Measurements from ENCODE around the gene LUC7L3. TPM values are rescaled to one million over a fixed set of nuclear protein-coding genes. Genes with fewer than 3 reads are reported as not detected.

Gene LUC7L3
- total and polyA plus RNA-seq, 5 donors: 61.7 to 76.7 (median 67.5) TPM

GRCh38 chr17:50764734-50765149, 45.3 kb downstream of the LUC7L3 start:
- Histone ChIP-seq H3K4me1 (ENCODE audit: control insufficient read depth, insufficient read depth, low read length) (no peaks in the 10 kb centered on the region), H3K27ac (ENCODE audit: low read length) (no peak overlapping the region), H3K27me3 (ENCODE audit: control insufficient read depth, insufficient read depth) (no peaks in the 10 kb centered on the region), H3K9me3 (ENCODE audit: control insufficient read depth, low read length) (no peaks in the 10 kb centered on the region), H3K4me3 (ENCODE audit: low read length) (no peak overlapping the region)
- WGBS: 49% methylated on average over 2 of the region's 2 CpGs
- no peak for DNase-seq
- ATAC-seq: no peak
- intact Hi-C loops (cut with DNase I): no loop called here

- intact Hi-C loops (cut with DNase I): no loop called here
Observed at GRCh38 chr17:50765454-50766221, 46.2 kb downstream of the LUC7L3 start.

GRCh38 chr17:50766222-50767023, 47.0 kb downstream of the LUC7L3 start:
- intact Hi-C loops (cut with DNase I): no loop called here
- Histone ChIP-seq H3K27ac (ENCODE audit: low read length) (no peak overlapping the region), H3K4me3 (ENCODE audit: low read length) (no peak overlapping the region), H3K4me1 (ENCODE audit: control insufficient read depth, insufficient read depth, low read length) (no peaks in the 10 kb centered on the region), H3K9me3 (ENCODE audit: control insufficient read depth, low read length) (no peaks in the 10 kb centered on the region), H3K27me3 (ENCODE audit: control insufficient read depth, insufficient read depth) (no peaks in the 10 kb centered on the region)
- no peak for ATAC-seq
- DNase-seq: peak in 1 of 3 donors; percentile 10
- 84% methylated on average over 10 of the region's 10 CpGs for WGBS

More at GRCh38 chr17:50765454-50766221, 46.2 kb downstream of the LUC7L3 start:
- Histone ChIP-seq H3K27ac (ENCODE audit: low read length) (no peak overlapping the region), H3K4me1 (ENCODE audit: control insufficient read depth, insufficient read depth, low read length) (no peaks in the 10 kb centered on the region), H3K4me3 (ENCODE audit: low read length) (no peak overlapping the region), H3K27me3 (ENCODE audit: control insufficient read depth, insufficient read depth) (no peaks in the 10 kb centered on the region), H3K9me3 (ENCODE audit: control insufficient read depth, low read length) (no peaks in the 10 kb centered on the region)
- peak; percentile 52 to 68 for ATAC-seq
- WGBS: 40% methylated on average over 9 of the region's 9 CpGs
- peak; percentile 33 to 75 (median 71) for DNase-seq

GRCh38 chr17:50767030-50767429, 47.6 kb downstream of the LUC7L3 start:
- Histone ChIP-seq H3K27ac (ENCODE audit: low read length) (no peak overlapping the region), H3K27me3 (ENCODE audit: control insufficient read depth, insufficient read depth) (no peaks in the 10 kb centered on the region), H3K4me3 (ENCODE audit: low read length) (no peak overlapping the region), H3K4me1 (ENCODE audit: control insufficient read depth, insufficient read depth, low read length) (no peaks in the 10 kb centered on the region), H3K9me3 (ENCODE audit: control insufficient read depth, low read length) (no peaks in the 10 kb centered on the region)
- WGBS: 80% methylated on average over 7 of the region's 7 CpGs
- intact Hi-C loops (cut with DNase I): no loop called here
- ATAC-seq (no peak), DNase-seq (peak in 1 of 3 donors; percentile 20)

GRCh38 chr17:50767446-50767845, 48.0 kb downstream of the LUC7L3 start, which contains the start of gene ANKRD40CL:
Gene ANKRD40CL (minus strand): TSS chr17:50767518. CDS start chr17:50766913, 605 bp downstream.
- DNase-seq (no peak), ATAC-seq (no peak)
- Histone ChIP-seq H3K4me1 (ENCODE audit: control insufficient read depth, insufficient read depth, low read length) (no peaks in the 10 kb centered on the region), H3K9me3 (ENCODE audit: control insufficient read depth, low read length) (no peaks in the 10 kb centered on the region), H3K27me3 (ENCODE audit: control insufficient read depth, insufficient read depth) (no peaks in the 10 kb centered on the region), H3K4me3 (ENCODE audit: low read length) (no peak within 1 kb of the TSS), H3K27ac (ENCODE audit: low read length) (no peak within 1 kb of the TSS)
- intact Hi-C loops (cut with DNase I): no loop called here
- WGBS: 93% methylated on average over 9 of the region's 9 CpGs

GRCh38 chr17:50768346-50768761, 49.0 kb downstream of the LUC7L3 start:
- Histone ChIP-seq H3K4me3 (ENCODE audit: low read length) (no peak overlapping the region), H3K27ac (ENCODE audit: low read length) (no peak overlapping the region), H3K4me1 (ENCODE audit: control insufficient read depth, insufficient read depth, low read length) (no peaks in the 10 kb centered on the region), H3K27me3 (ENCODE audit: control insufficient read depth, insufficient read depth) (no peaks in the 10 kb centered on the region), H3K9me3 (ENCODE audit: control insufficient read depth, low read length) (no peaks in the 10 kb centered on the region)
- ATAC-seq (peak in 1 of 2 donors; percentile 9), DNase-seq (no peak)
- WGBS: 85% methylated on average over 7 of the region's 7 CpGs
- intact Hi-C loops (cut with DNase I): no loop called here

- Histone ChIP-seq H3K27me3 (ENCODE audit: control insufficient read depth, insufficient read depth) (no peaks in the 10 kb centered on the region), H3K9me3 (ENCODE audit: control insufficient read depth, low read length) (no peaks in the 10 kb centered on the region), H3K4me1 (ENCODE audit: control insufficient read depth, insufficient read depth, low read length) (no peaks in the 10 kb centered on the region), H3K27ac (ENCODE audit: low read length) (no peak overlapping the region), H3K4me3 (ENCODE audit: low read length) (no peak overlapping the region)
- WGBS: 92% methylated on average over 8 of the region's 8 CpGs
- ATAC-seq (no peak), DNase-seq (no peak)
- intact Hi-C loops (cut with DNase I): no loop called here
Observed at GRCh38 chr17:50769884-50770283, 50.5 kb downstream of the LUC7L3 start.

GRCh38 chr17:50770346-50770745, 50.9 kb downstream of the LUC7L3 start:
- ATAC-seq (no peak), DNase-seq (no peak)
- Histone ChIP-seq H3K9me3 (ENCODE audit: control insufficient read depth, low read length) (no peaks in the 10 kb centered on the region), H3K4me3 (ENCODE audit: low read length) (no peak overlapping the region), H3K27ac (ENCODE audit: low read length) (no peak overlapping the region), H3K27me3 (ENCODE audit: control insufficient read depth, insufficient read depth) (no peaks in the 10 kb centered on the region), H3K4me1 (ENCODE audit: control insufficient read depth, insufficient read depth, low read length) (no peaks in the 10 kb centered on the region)
- WGBS: 96% methylated on average over 2 of the region's 2 CpGs
- intact Hi-C loops (cut with DNase I): no loop called here

GRCh38 chr17:50771991-50772785, 52.8 kb downstream of the LUC7L3 start:
- DNase-seq (no peak), ATAC-seq (no peak)
- Histone ChIP-seq H3K27ac (ENCODE audit: low read length) (no peak overlapping the region), H3K4me3 (ENCODE audit: low read length) (no peak overlapping the region), H3K9me3 (ENCODE audit: control insufficient read depth, low read length) (no peaks in the 10 kb centered on the region), H3K27me3 (ENCODE audit: control insufficient read depth, insufficient read depth) (no peaks in the 10 kb centered on the region), H3K4me1 (ENCODE audit: control insufficient read depth, insufficient read depth, low read length) (no peaks in the 10 kb centered on the region)
- intact Hi-C loops (cut with DNase I): no loop called here
- 71% methylated on average over 15 of the region's 15 CpGs for WGBS

- Histone ChIP-seq H3K9me3 (ENCODE audit: control insufficient read depth, low read length) (no peaks in the 10 kb centered on the region), H3K27me3 (ENCODE audit: control insufficient read depth, insufficient read depth) (no peaks in the 10 kb centered on the region), H3K27ac (ENCODE audit: low read length) (no peak overlapping the region), H3K4me1 (ENCODE audit: control insufficient read depth, insufficient read depth, low read length) (no peaks in the 10 kb centered on the region), H3K4me3 (ENCODE audit: low read length) (no peak overlapping the region)
- 87% methylated on average over 7 of the region's 7 CpGs for WGBS
- DNase-seq (no peak), ATAC-seq (no peak)
- intact Hi-C loops (cut with DNase I): no loop called here
Observed at GRCh38 chr17:50774225-50774803, 54.9 kb downstream of the LUC7L3 start.

Measured in right cardiac atrium (tissue), 5 donors.